K562 (cell line): ENCODE results near the gene ENO2. TPM values are rescaled to one million over a fixed set of nuclear protein-coding genes. Genes with fewer than 3 reads are reported as not detected.

ENCODE experiments used
- FOXK1 ChIP-seq: sonication (generic); formaldehyde crosslinking; IDR thresholded peaks from 2 replicates; pipeline ENCODE4 v1.8.0; 2022; ENCODE audit warnings: missing genetic modification reagents, mild to moderate bottlenecking, borderline replicate concordance
- JUND ChIP-seq, 2 experiments: IDR thresholded peaks; 2 replicates in 1 of 2; 3 replicates in 1 of 2; pipeline ENCODE4 v1.6.1; 2011; ENCODE audit warnings: borderline replicate concordance in 2 of 2, low read depth in 2 of 2, low read length in 2 of 2, improper control_type of control experiment in 1 of 2, missing biosample characterization in 1 of 2, missing genetic modification characterization in 1 of 2, missing genetic modification reagents in 1 of 2
- KDM1A ChIP-seq, 2 experiments: fragments of 450-650 bp; IDR thresholded peaks; 2 replicates each; pipeline ENCODE4 v1.6.1; 2016; ENCODE audit warnings: mild to moderate bottlenecking in 2 of 2
- MAZ ChIP-seq, 2 experiments: fragments of 450-650 bp in 1 of 2; sonication (generic) in 1 of 2; formaldehyde crosslinking; IDR thresholded peaks in 1 of 2; conservative IDR thresholded peaks in 1 of 2; 2 replicates each; pipeline versions ENCODE4 v1.4.0 to v1.5.0; 2020; ENCODE audit warnings: mild to moderate bottlenecking in 1 of 2, missing genetic modification reagents in 1 of 2
- NELFE ChIP-seq: IDR thresholded peaks from 2 replicates; pipeline ENCODE4 v1.6.1; 2011; ENCODE audit warnings: mild to moderate bottlenecking; ENCODE audit not compliant: insufficient read depth, insufficient read length
- RBFOX2 ChIP-seq: fragments of 200-400 bp; formaldehyde crosslinking; IDR thresholded peaks from 2 replicates; pipeline ENCODE4 v1.6.1; 2017; ENCODE audit warnings: low read depth, mild to moderate bottlenecking, low read length, moderate library complexity
- TGIF2 ChIP-seq: sonication (generic); formaldehyde crosslinking; IDR thresholded peaks from 2 replicates; pipeline ENCODE4 v1.8.1; 2022; ENCODE audit warnings: mild to moderate bottlenecking, missing genetic modification reagents, moderate library complexity
- ZBED1 ChIP-seq: IDR thresholded peaks from 2 replicates; pipeline ENCODE4 v1.6.1; 2014
- ZNF175 ChIP-seq: fragments of 200-800 bp; sonication (Bioruptor generic); IDR thresholded peaks from 2 replicates; pipeline ENCODE4 v1.6.1; 2016; ENCODE audit warnings: low read depth, mild to moderate bottlenecking, missing genetic modification characterization, missing compliant biosample characterization
- ZNF232 ChIP-seq: sonication (generic); formaldehyde crosslinking; IDR thresholded peaks from 2 replicates; pipeline ENCODE4 v1.8.0; 2022; ENCODE audit warnings: mild to moderate bottlenecking, missing genetic modification reagents
- ZNF263 ChIP-seq: sonication (generic); formaldehyde crosslinking; IDR thresholded peaks from 2 replicates; pipeline ENCODE4 v1.8.0; 2022; ENCODE audit warnings: mild to moderate bottlenecking, missing genetic modification reagents, borderline replicate concordance
- polyA plus RNA-seq, 8 experiments: library from polyadenylated mRNA; depleted of rRNA in 4 of 8; stranded (reverse) in 5 of 8; unstranded in 3 of 8; fragments of >200 nt; fragmentation: Nextera tagmentation in 2 of 8; fragmentation: Illumina TruSeq in 1 of 8; extraction: Ambion mirVana in 2 of 8; extraction: Trizol in 1 of 8; gene quantifications; 2 replicates each; pipeline versions ENCODE4 v1.2.1 to v1.2.3, GENCODE V29; 2011 to 2014; ENCODE audit warnings: inconsistent platforms in 1 of 8, missing spikeins in 1 of 8
- total RNA-seq, 7 experiments: library from RNA; depleted of rRNA in 6 of 7; stranded (reverse); fragments of >200 nt in 6 of 7; fragmentation: Illumina TruSeq in 2 of 7; extraction: Trizol in 2 of 7; gene quantifications; 2 replicates each; pipeline versions ENCODE4 v1.2.1 to v1.2.3, GENCODE V29; 2011 to 2021; ENCODE audit warnings: low replicate concordance in 1 of 7
- TF ChIP-seq, protein P1 (sequence below): sonication (generic); formaldehyde crosslinking; IDR thresholded peaks from 2 replicates; pipeline ENCODE4 v1.9.0; 2022; ENCODE audit warnings: mild to moderate bottlenecking, missing genetic modification reagents
- TF ChIP-seq, protein P2 (sequence below): fragments of 450-650 bp; IDR thresholded peaks from 2 replicates; pipeline ENCODE4 v1.6.1; 2016; ENCODE audit warnings: mild to moderate bottlenecking, moderate library complexity
- TF ChIP-seq, protein P3 (sequence below), 2 experiments: fragments of 450-650 bp in 1 of 2; sonication (generic) in 1 of 2; formaldehyde crosslinking; conservative IDR thresholded peaks; 2 replicates each; pipeline versions ENCODE4 v1.4.0 to v1.8.1; 2020 to 2022; ENCODE audit warnings: mild to moderate bottlenecking in 1 of 2, missing genetic modification reagents in 1 of 2

The ENO2 gene
- total and polyA plus RNA-seq, 9 of the 15 experiments (the other 6 are each of a cell fraction or from before 2014, with no cell fraction given): 10.9 to 43.3 (median 21.0) TPM

DNA sequence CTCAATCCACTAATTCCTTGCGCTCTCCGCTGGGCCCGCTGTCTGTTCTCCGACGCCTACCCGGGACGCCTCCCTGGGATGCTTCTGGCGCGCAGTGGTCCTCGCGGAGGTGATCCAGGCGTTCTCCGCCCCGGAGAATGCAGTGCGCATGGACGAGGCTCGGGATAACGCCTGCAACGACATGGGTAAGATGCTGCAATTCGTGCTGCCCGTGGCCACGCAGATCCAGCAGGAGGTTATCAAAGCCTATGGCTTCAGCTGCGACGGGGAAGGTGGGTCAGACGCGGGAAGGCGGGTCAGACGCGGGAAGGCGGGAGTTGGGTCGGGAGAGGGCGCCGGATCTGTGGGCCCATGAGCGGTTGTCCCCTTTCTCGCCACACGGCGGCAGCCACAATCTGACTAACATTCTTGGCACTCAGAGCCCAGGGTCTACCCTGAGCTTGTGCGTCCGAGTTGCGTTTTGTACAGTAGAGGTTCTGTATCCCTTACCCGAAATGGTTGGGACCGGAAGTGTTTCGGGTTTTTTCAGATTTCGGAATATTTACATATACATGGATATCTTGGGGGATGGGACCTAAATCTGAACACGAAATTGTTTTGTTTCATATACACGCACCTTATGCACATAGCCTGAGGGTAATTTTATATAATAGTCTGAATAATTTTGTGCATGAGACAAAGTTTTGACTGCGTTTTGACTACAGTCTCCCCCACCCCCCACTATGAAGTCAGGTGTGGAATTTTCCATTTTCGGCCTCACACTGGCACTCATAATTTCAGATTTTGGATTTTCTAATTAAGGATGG lies 30.2 kb downstream of the ENO2 start (continued):
- TF ChIP-seq, protein P1, sequence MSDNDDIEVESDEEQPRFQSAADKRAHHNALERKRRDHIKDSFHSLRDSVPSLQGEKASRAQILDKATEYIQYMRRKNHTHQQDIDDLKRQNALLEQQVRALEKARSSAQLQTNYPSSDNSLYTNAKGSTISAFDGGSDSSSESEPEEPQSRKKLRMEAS (CRISPR knock-in tag): peak; percentile 64
- peak; percentile 84 for TF ChIP-seq ZNF263
- TF ChIP-seq TGIF2 (CRISPR knock-in tag): peak; percentile 90; the same call in 1 of the 2 replicates
- no peak for TF ChIP-seq ZBED1
- TF ChIP-seq ZNF232: no peak
- TF ChIP-seq, protein P2, sequence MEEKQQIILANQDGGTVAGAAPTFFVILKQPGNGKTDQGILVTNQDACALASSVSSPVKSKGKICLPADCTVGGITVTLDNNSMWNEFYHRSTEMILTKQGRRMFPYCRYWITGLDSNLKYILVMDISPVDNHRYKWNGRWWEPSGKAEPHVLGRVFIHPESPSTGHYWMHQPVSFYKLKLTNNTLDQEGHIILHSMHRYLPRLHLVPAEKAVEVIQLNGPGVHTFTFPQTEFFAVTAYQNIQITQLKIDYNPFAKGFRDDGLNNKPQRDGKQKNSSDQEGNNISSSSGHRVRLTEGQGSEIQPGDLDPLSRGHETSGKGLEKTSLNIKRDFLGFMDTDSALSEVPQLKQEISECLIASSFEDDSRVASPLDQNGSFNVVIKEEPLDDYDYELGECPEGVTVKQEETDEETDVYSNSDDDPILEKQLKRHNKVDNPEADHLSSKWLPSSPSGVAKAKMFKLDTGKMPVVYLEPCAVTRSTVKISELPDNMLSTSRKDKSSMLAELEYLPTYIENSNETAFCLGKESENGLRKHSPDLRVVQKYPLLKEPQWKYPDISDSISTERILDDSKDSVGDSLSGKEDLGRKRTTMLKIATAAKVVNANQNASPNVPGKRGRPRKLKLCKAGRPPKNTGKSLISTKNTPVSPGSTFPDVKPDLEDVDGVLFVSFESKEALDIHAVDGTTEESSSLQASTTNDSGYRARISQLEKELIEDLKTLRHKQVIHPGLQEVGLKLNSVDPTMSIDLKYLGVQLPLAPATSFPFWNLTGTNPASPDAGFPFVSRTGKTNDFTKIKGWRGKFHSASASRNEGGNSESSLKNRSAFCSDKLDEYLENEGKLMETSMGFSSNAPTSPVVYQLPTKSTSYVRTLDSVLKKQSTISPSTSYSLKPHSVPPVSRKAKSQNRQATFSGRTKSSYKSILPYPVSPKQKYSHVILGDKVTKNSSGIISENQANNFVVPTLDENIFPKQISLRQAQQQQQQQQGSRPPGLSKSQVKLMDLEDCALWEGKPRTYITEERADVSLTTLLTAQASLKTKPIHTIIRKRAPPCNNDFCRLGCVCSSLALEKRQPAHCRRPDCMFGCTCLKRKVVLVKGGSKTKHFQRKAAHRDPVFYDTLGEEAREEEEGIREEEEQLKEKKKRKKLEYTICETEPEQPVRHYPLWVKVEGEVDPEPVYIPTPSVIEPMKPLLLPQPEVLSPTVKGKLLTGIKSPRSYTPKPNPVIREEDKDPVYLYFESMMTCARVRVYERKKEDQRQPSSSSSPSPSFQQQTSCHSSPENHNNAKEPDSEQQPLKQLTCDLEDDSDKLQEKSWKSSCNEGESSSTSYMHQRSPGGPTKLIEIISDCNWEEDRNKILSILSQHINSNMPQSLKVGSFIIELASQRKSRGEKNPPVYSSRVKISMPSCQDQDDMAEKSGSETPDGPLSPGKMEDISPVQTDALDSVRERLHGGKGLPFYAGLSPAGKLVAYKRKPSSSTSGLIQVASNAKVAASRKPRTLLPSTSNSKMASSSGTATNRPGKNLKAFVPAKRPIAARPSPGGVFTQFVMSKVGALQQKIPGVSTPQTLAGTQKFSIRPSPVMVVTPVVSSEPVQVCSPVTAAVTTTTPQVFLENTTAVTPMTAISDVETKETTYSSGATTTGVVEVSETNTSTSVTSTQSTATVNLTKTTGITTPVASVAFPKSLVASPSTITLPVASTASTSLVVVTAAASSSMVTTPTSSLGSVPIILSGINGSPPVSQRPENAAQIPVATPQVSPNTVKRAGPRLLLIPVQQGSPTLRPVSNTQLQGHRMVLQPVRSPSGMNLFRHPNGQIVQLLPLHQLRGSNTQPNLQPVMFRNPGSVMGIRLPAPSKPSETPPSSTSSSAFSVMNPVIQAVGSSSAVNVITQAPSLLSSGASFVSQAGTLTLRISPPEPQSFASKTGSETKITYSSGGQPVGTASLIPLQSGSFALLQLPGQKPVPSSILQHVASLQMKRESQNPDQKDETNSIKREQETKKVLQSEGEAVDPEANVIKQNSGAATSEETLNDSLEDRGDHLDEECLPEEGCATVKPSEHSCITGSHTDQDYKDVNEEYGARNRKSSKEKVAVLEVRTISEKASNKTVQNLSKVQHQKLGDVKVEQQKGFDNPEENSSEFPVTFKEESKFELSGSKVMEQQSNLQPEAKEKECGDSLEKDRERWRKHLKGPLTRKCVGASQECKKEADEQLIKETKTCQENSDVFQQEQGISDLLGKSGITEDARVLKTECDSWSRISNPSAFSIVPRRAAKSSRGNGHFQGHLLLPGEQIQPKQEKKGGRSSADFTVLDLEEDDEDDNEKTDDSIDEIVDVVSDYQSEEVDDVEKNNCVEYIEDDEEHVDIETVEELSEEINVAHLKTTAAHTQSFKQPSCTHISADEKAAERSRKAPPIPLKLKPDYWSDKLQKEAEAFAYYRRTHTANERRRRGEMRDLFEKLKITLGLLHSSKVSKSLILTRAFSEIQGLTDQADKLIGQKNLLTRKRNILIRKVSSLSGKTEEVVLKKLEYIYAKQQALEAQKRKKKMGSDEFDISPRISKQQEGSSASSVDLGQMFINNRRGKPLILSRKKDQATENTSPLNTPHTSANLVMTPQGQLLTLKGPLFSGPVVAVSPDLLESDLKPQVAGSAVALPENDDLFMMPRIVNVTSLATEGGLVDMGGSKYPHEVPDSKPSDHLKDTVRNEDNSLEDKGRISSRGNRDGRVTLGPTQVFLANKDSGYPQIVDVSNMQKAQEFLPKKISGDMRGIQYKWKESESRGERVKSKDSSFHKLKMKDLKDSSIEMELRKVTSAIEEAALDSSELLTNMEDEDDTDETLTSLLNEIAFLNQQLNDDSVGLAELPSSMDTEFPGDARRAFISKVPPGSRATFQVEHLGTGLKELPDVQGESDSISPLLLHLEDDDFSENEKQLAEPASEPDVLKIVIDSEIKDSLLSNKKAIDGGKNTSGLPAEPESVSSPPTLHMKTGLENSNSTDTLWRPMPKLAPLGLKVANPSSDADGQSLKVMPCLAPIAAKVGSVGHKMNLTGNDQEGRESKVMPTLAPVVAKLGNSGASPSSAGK: peak; percentile 75
- TF ChIP-seq, protein P3, sequence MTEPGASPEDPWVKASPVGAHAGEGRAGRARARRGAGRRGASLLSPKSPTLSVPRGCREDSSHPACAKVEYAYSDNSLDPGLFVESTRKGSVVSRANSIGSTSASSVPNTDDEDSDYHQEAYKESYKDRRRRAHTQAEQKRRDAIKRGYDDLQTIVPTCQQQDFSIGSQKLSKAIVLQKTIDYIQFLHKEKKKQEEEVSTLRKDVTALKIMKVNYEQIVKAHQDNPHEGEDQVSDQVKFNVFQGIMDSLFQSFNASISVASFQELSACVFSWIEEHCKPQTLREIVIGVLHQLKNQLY (CRISPR knock-in tag; conservative IDR thresholded peaks at IDR 0.05): peak in 1 of 2 experiments; percentile 86; a peak in 2 of 4 replicates
- TF ChIP-seq ZNF175 (CRISPR knock-in tag): no peak
- TF ChIP-seq MAZ (CRISPR knock-in tag; conservative IDR thresholded peaks at IDR 0.05 in 1 of 2, IDR thresholded peaks at IDR 0.05 in 1 of 2): peak in 1 of 2 experiments; percentile 71; a peak in 1 of 4 replicates
- no peak for TF ChIP-seq KDM1A (IDR thresholded peaks at IDR 0.05)
- peak; percentile 51; the same call in 1 of the 2 replicates for TF ChIP-seq FOXK1 (CRISPR knock-in tag)
- TF ChIP-seq NELFE: peak; percentile 67
- TF ChIP-seq RBFOX2: peak; percentile 96
- peak; percentile 34; the same call in 1 of the 2 replicates for TF ChIP-seq JUND (IDR thresholded peaks at IDR 0.05; ENCODE audit: borderline replicate concordance, low read depth, low read length)
- TF ChIP-seq JUND (tag; IDR thresholded peaks at IDR 0.05; ENCODE audit: borderline replicate concordance, low read depth, low read length): no peak; the same call in 2 of the 3 replicates
